ENCODE measurements around the gene SERPINA5. TPM values are rescaled to one million over a fixed set of nuclear protein-coding genes. Genes with fewer than 3 reads are reported as not detected.

The SERPINA5 gene
- total and polyA plus RNA-seq, 2 donors (not counting 1 experiment from before 2014, with no cell fraction given): not detected

DNA sequence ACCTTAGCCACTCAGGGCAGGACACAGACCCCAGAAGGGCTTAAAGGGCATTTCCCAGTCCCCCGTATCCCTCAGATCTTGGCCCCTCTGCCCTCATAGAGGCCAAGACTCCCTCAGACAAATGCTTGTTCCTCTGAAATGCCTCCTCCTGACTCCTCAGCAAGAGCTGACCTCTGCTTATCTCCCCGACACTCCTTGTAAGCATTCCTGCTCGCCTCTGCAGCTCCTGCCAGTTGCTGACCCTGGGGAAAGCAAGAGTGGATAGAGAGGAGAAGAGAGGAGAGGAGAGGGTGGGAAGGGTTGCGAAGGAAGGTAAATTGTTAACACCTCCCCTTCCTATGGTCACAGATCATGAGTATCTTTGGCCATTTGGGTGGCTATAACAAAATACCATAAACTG is 7.1 kb downstream of the SERPINA5 start:
- no peak for DNase-seq (ENCODE audit: low read depth in 2 of 2)
- Histone ChIP-seq H3K27me3 (ENCODE audit: control insufficient read depth, insufficient read depth, low read length) (no peaks in the 10 kb centered on the region), H3K79me2 (ENCODE audit: control insufficient read depth, insufficient read depth, low read length) (no peaks in the 10 kb centered on the region), H2AFZ (ENCODE audit: low read length) (no peak overlapping the region), H3K27ac (ENCODE audit: insufficient read depth, low read length) (no peak overlapping the region), H3K4me2 (ENCODE audit: extremely low read depth, insufficient read depth, low read length) (no peak overlapping the region), H4K20me1 (ENCODE audit: control insufficient read depth, extremely low read depth, insufficient read depth, low read length) (no peaks in the 10 kb centered on the region), H3K9ac (ENCODE audit: insufficient read depth, low read length) (no peak overlapping the region), H3K36me3 (ENCODE audit: control insufficient read depth, insufficient read depth, low read length) (no peaks in the 10 kb centered on the region), H3K9me3 (ENCODE audit: control insufficient read depth, insufficient read depth, low read depth, low read length) (no peaks in the 10 kb centered on the region), H3K4me3 (replicated peaks in 1 of 4; ENCODE audit: control extremely low read depth in 1 of 4, insufficient read depth in 1 of 4, low read depth in 3 of 4, low read length in 4 of 4) (no peak overlapping the region), H3K4me1 (ENCODE audit: control insufficient read depth, extremely low read depth, insufficient read depth, low read length) (no peaks in the 10 kb centered on the region)
- TF ChIP-seq, protein P1, sequence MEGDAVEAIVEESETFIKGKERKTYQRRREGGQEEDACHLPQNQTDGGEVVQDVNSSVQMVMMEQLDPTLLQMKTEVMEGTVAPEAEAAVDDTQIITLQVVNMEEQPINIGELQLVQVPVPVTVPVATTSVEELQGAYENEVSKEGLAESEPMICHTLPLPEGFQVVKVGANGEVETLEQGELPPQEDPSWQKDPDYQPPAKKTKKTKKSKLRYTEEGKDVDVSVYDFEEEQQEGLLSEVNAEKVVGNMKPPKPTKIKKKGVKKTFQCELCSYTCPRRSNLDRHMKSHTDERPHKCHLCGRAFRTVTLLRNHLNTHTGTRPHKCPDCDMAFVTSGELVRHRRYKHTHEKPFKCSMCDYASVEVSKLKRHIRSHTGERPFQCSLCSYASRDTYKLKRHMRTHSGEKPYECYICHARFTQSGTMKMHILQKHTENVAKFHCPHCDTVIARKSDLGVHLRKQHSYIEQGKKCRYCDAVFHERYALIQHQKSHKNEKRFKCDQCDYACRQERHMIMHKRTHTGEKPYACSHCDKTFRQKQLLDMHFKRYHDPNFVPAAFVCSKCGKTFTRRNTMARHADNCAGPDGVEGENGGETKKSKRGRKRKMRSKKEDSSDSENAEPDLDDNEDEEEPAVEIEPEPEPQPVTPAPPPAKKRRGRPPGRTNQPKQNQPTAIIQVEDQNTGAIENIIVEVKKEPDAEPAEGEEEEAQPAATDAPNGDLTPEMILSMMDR (conservative IDR thresholded peaks at IDR 0.05 in 1 of 2, IDR thresholded peaks at IDR 0.05 in 1 of 2; ENCODE audit: low read depth in 1 of 2, low read length in 2 of 2): no peak

DNA sequence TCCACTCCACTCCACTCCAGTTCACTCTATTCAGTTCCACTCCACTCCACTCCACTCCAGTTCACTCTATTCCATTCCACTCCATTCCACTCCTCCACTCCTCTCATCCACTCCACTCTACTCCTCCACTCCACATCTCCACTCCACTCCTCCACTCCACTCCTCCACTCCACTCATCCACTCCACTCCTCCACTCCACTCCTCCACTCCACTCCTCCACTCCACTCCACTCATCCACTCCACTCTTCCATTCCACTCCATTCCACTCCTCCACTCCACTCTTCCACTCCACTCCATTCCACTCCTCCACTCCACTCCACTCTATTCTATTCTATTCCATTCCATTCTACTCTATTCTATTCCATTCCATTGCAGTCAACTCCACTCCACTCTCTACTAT is 9.8 kb downstream of the SERPINA5 start:
- Histone ChIP-seq H3K9ac (ENCODE audit: insufficient read depth, low read length) (no peak overlapping the region), H3K4me2 (ENCODE audit: extremely low read depth, insufficient read depth, low read length) (no peak overlapping the region), H3K9me3 (ENCODE audit: control insufficient read depth, insufficient read depth, low read depth, low read length) (no peaks in the 10 kb centered on the region), H3K36me3 (ENCODE audit: control insufficient read depth, insufficient read depth, low read length) (no peaks in the 10 kb centered on the region), H4K20me1 (ENCODE audit: control insufficient read depth, extremely low read depth, insufficient read depth, low read length) (no peaks in the 10 kb centered on the region), H3K27me3 (ENCODE audit: control insufficient read depth, insufficient read depth, low read length) (no peaks in the 10 kb centered on the region), H2AFZ (ENCODE audit: low read length) (no peak overlapping the region), H3K4me3 (replicated peaks in 1 of 4; ENCODE audit: control extremely low read depth in 1 of 4, insufficient read depth in 1 of 4, low read depth in 3 of 4, low read length in 4 of 4) (no peak overlapping the region), H3K79me2 (ENCODE audit: control insufficient read depth, insufficient read depth, low read length) (no peaks in the 10 kb centered on the region), H3K4me1 (ENCODE audit: control insufficient read depth, extremely low read depth, insufficient read depth, low read length) (no peaks in the 10 kb centered on the region), H3K27ac (ENCODE audit: insufficient read depth, low read length) (no peak overlapping the region)
- no peak for DNase-seq (ENCODE audit: low read depth in 2 of 2)
- TF ChIP-seq EZH2 (IDR thresholded peaks at IDR 0.05; ENCODE audit: low read length, missing control alignments): no peak
- TF ChIP-seq, protein P1 (conservative IDR thresholded peaks at IDR 0.05 in 1 of 2, IDR thresholded peaks at IDR 0.05 in 1 of 2; ENCODE audit: low read depth in 1 of 2, low read length in 2 of 2): no peak

- no peak overlapping the region for H3K9ac ChIP-seq (ENCODE audit: insufficient read depth, low read length)
- H2AFZ ChIP-seq (ENCODE audit: low read length): no peak overlapping the region
- H3K4me1 ChIP-seq (ENCODE audit: control insufficient read depth, extremely low read depth, insufficient read depth, low read length): no peaks in the 10 kb centered on the region
- no peaks in the 10 kb centered on the region for H4K20me1 ChIP-seq (ENCODE audit: control insufficient read depth, extremely low read depth, insufficient read depth, low read length)
- no peak overlapping the region for H3K4me2 ChIP-seq (ENCODE audit: extremely low read depth, insufficient read depth, low read length)
- H3K36me3 ChIP-seq (ENCODE audit: control insufficient read depth, insufficient read depth, low read length): no peaks in the 10 kb centered on the region
- H3K4me3 ChIP-seq (replicated peaks in 1 of 4; ENCODE audit: control extremely low read depth in 1 of 4, insufficient read depth in 1 of 4, low read depth in 3 of 4, low read length in 4 of 4): no peak overlapping the region
- no peaks in the 10 kb centered on the region for H3K27me3 ChIP-seq (ENCODE audit: control insufficient read depth, insufficient read depth, low read length)
- DNase-seq (ENCODE audit: low read depth in 2 of 2): no peak
- no peaks in the 10 kb centered on the region for H3K9me3 ChIP-seq (ENCODE audit: control insufficient read depth, insufficient read depth, low read depth, low read length)
- no peak for TF ChIP-seq EZH2 (IDR thresholded peaks at IDR 0.05; ENCODE audit: low read length, missing control alignments)
- TF ChIP-seq, protein P1 (conservative IDR thresholded peaks at IDR 0.05 in 1 of 2, IDR thresholded peaks at IDR 0.05 in 1 of 2; ENCODE audit: low read depth in 1 of 2, low read length in 2 of 2): no peak
- H3K79me2 ChIP-seq (ENCODE audit: control insufficient read depth, insufficient read depth, low read length): no peaks in the 10 kb centered on the region
- no peak overlapping the region for H3K27ac ChIP-seq (ENCODE audit: insufficient read depth, low read length)
These were observed 10.6 kb downstream of the SERPINA5 start for GRCh38 chr14:94591871-94592270.

Data from fibroblast of lung (primary cell).